SW 1271 (cell line): ENCODE measurements around the gene CAPN13.

Experiments used
- DNase-seq, 2 experiments: peaks; one replicate each; lab custom pipeline; 2025; lab: John Stamatoyannopoulos, UW

Gene CAPN13

DNA sequence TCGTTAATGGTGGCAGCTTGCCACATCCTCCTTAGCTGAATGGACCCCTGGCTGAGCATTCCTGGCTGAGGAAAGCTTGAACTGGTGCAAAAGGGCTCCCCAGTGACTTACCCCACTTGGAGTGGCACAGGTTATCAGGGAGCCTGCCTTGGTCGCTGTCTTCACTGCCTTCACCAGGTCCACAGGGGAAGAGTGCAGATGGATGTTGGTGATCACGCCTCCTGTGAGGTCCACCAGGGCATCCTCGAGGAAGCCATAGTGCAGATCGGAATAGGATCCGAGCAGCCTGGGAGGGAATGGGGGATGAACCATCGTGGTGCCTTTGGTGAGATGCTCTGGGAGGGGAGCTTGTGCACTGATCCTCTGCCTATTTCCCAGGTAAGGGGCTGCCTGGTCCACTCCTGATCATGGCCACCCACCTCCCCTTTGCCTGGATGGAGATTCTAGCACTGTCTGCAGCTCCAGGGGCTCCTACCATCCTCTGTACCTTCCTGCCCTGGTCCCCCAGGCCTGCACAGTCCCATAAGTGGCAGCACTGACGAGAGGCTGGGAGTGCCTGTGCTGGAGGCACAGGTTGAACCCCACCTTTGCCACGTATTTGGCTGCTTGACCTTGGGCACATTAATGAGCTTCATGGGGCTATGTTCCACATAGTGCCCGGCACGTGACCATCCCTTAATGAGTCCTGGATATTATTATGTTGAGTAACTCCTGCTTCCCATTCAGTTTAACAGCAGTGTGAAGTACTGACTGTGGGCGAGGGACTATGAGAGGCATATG, 43.0 kb downstream of the CAPN13 start:
- DNase-seq, result no peak

DNA sequence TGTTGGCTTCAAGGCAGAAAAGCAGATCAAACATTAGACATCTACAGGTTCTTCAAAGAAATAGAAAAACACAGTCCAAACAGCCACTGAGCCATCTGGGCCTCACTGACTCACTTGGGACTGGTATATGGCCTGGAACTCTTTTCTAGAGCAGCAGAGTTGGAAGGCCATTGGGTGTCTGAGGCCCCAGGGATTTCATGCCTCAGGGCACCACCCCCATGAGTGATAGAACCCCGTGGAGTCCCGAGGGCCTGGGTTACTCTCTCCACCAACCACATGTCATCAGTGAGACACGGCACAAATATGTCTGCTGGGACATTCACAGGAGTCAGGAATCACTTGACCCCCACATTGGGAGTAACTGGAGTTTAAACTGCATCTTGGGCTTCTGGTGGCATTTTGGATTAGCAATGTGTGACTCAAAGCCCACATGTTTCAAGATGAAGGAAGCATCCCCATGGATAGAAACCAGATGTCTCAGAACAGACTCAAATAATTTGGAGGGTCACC, 44.0 kb downstream of the CAPN13 start:
- DNase-seq, result no peak

DNA sequence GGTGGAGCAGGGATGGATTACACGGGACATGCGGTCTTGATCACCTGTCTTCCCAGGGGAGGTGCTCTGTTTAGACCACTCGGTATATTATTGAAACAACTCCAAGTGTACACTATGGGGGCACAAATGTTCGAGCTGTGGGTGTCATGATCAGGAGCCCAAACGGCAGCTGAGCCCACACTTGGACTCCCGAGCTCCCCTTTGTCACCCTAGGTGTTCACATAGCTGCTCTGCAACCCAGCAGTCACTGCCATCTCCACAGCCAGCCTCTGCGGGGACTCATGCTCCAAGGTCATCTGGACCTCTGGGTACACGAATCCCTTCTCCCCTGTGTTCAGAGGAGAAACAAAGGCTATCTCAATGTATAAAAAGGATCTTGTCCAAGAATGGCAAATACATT, 46.0 kb downstream of the CAPN13 start:
- DNase-seq, result no peak

DNA sequence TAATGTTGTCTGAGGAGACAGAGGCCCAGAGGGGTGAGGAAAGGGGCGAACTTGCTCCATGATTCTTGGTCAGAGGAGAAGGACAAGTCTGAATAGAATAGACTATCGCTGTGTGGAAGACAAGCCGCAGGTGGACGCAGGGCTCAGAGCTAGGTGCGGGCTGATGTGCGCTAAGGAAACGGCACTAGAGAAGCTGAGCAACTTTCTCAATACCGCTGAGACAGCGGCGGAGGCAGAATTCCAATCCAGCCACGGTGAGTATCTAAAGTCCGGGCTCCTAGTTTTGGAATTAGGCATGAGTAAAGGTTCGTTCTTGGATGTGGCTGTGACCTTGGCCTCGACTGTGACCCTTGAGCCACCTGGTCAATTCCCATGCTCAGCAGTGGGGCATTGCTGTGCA, 47.8 kb downstream of the CAPN13 start:
- DNase-seq, result no peak

DNA sequence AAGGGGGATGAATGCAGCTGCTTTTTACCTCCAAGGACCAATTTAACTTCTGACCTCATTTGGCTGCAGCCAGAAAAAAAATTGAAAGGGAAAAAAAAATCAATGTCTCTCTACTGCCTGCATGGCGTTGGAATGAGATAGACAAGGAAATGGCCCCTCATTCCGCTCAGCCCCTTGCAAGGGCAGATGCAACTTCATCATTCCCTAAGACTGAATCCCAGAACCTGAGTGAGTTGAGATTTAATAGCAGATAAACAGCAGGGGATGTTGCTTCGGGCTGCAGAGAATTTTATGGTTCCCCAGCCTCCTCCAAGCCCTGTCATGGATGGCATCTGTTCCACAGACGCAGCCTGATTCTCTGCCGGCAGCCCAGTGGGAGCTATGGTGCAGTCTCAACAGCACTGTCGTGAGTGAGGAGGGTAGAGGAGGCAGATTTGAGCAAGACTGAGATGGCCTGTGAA, 49.0 kb downstream of the CAPN13 start:
- DNase-seq, result no peak

DNA sequence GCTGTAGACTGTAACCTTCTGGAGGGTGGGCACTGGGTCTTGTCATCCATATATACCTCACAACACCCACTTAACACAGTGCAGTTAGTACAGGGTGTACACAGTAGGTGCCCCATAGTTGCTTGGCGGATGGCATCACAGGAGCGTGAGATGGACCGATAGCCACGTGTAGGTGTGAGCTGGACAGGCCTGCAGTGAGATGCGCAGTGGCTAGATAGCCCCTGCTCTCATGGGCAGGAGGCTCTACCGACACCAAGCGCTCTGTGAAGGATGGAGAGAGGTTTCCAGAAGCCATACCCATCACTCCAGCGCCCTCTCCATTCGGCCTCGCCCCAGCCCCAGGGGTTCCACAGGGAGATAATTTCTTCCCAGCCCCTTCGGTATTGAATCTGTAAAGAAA, 49.5 kb downstream of the CAPN13 start:
- no peak for DNase-seq

DNA sequence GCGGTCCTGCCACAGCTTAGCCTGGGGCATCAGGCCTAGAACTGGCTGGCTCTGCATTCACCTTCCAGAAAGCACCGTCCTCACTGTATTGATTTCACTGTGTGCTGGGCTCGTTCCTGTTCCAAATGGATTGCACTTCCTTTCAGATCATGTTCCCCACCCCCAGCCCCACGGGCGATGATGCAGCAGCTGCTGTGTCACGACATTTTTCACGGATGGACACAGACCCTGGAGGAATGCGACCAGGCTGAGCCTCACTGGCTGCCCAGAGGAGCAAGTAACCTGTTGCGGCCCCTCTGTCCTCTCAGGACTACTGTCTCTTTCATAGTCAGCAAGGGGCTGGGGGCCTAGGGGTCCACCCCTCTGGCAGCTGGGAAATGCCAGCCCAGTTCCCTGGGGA, 50.3 kb downstream of the CAPN13 start:
- no peak for DNase-seq

DNA sequence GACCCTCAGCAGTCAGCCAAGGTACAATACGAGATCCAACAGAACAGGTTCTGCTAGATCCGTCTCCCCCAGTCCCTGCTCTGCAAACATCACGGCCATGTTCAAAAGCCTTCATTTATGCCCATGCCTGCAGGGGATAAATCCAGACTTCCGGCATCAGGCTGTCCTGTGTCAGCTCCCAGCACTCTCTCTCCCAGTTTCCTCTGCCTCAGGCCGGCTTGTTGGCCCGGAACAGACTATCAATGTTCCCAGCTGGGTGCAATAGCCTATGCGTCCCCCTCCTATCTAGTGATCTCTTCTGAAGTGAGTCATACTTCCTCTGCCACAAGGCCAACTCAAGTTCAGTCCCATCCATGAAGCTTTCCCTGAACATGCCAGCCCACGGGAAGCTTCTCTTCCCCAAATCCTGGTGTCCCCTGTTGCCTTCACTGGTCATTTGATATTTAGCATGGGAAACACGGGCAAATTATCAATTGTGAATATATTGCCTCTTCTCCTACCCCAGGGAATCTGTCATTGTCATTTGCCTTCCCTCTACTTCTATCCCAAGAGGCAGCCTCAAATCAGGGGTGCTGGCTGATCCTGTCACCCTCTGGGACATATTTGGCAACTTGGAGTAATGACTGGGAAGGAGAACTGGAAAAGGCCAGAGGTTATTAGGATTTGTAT, 51.1 kb downstream of the CAPN13 start:
- no peak for DNase-seq

DNA sequence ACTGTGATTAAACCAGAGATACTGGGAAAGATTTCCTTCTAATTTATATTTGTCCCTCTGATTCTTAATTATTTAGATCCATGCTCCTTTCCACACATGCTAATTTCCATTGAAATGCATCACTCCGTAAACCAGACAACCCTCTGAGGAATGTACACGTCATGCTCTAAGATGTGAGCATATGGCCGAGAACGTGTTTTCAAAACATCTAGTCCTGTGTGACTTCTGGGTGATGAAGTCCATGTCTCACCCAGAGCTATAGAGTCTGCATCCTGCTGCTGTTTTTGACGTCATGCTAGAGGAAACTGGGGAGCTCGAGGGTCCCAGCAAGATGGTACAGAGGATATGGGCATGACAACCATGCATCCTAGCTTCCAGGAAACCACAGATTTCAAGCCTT, 53.6 kb downstream of the CAPN13 start:
- no peak for DNase-seq

DNA sequence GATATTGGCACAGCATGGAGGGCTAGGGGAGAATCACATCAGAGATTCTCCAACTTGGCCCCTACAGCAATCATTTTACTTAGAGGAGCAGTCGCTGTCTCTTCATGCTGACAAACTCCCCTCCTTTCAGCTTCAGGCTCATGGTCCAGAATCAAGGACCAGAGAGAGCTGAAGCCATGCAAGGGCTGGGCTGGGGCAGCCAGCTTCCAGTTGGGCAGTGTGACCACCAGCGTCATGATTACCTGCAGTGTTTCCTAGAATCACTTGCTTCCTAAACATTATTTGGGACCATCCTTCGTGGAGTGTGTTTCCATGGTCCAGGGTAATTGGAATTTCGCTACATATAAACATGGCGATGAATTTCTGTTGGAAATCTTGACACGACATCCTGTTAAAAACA, 54.4 kb downstream of the CAPN13 start:
- no peak for DNase-seq

DNA sequence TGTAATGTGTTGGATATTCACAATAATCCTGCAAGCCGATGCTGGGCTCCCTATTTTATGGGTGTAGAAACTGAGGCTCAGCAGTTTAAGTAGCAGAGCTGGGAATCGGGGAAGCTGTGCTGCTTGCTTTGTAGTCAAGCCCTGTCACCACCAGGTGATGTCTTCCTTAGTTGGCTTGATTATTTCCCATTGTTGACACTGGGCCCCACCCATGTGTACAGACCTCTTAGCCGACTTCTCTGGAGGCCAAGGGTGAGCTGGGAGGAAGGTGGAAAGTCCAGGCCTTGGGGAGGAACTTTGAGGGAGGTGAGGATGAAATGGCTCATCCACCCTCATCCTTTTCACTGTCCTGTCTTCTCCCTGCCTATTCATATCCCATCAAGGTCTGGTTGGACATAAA, 60.0 kb downstream of the CAPN13 start:
- no peak for DNase-seq

DNA sequence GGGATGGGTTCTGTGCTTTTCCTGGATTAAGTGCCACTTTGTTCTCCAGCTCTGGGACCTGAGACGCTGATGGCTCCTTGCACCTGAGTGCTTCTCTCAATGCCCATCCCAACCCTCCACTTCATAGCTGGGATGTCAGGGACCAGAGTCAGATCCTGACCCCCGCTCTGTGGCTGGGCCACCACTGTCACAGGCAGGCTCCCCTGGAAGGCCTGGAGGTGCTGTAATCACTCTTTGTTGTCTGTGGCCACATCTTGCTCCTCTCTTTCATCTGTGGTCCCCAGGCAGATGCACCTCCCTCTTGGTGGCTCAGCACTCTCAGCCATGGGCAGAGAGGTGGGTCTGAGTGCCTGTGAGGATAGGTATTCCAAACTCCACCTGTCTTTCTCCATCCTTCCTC, 62.4 kb downstream of the CAPN13 start:
- no peak for DNase-seq

DNA sequence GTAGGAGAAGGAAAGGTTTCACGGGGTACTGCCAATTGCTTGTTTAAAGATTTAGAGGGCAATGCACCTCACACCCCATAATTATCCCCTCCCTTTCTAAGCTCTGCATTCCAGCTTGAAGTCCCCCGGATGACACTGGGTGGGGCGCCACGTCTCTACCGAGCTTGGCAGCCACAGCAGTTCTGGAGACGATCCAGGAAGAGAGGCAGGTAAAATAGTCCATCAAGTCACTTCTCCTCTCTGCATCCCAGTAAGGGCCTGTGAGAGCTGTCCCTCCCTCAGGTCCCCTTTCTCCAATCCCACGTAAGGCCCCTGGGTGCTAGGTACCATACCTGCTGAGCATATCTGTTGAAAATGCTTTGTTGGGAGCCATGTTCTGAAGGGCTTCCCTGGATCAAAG, 65.7 kb downstream of the CAPN13 start:
- DNase-seq, result no peak

DNA sequence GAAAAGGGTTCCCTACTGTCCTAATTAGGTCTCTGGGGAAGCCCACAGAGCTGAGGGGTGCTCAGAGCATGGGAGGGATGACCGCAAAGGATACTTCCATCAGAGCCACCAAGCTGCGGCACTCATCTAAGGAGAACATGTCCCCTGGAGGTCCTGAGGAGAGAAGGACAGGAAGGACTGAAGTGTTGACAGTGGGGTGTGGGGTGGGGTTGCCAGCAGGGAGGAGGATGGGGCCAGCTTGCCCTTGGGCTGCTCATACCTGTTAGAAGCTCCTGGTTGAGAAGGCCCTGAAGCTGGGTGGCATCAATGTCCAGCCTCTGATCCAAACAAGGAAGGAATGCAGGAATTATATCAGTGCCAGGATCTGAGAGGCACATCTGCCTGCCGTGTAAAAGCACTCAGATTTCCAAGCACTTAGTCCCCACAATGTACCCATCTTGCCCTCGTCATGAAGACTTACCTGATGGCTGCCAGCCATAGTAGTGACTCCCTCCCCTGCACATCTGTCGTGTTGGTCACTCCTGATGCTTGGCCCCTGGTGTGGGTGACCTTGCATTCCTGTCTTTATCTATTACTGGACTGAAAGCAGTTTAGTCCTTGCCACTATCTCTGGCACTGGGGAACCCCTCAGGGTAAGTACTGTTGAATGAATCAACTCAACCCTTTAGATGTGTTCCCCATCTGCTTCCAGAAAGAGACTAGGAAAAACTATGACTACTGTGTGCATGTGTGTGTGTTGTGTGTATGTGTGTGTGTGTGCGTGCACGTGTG, 68.9 kb downstream of the CAPN13 start:
- DNase-seq, result no peak

DNA sequence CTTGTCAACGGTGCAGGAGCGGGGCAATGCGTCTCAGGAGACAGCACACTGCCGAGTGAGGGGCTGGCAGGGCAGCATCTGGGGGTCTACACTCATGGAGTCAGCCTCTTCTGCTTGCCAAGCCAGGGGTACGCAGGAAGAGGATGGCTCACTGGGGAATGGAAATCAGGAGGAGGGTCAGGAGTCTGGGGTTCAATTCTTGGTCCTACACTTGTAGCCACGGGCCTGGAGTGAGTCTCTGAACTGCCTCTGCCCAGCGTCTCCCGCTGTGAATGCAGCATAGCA, 70.0 kb downstream of the CAPN13 start:
- no peak for DNase-seq

DNA sequence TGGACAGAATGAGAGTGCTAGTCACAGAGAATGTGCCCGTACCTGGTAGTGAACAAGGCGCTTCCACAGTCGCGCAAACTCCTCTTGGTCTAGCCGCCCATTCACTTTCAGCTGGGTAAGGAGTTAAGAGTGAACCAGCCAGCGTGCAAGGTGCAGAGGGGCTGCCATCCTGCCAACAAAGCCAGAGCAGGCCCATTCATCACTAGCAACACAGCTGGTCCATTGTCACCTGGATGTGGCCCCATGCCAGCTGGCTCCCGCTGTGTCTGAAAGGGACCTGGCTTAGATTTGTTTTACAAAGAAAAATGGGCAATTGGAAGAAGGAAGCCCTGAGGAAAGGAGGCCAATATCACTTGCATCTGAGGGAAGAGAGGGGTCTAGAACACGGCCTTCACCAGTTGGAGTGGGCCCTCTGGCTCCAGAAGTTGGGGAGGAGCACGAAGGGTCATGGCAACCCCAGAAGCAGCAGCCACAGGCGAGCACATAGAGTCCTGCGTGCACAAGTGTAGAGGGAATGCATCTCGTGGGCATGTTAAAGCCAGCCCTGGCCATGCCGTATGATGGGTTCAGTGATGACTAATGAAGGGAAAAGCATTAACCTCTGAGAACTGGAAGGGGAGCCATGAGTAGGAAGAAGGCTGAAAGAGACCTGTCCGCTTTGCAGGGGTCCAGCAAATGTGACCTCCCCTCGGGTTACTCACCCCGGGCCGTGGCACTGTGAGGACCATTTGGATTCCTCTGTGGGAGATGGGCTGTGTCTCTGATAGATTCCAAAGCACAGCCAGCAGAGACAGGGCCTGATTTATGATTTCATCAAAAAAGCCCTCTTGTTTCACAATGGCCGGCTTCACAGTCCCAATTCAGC, 70.6 kb downstream of the CAPN13 start:
- no peak for DNase-seq

DNA sequence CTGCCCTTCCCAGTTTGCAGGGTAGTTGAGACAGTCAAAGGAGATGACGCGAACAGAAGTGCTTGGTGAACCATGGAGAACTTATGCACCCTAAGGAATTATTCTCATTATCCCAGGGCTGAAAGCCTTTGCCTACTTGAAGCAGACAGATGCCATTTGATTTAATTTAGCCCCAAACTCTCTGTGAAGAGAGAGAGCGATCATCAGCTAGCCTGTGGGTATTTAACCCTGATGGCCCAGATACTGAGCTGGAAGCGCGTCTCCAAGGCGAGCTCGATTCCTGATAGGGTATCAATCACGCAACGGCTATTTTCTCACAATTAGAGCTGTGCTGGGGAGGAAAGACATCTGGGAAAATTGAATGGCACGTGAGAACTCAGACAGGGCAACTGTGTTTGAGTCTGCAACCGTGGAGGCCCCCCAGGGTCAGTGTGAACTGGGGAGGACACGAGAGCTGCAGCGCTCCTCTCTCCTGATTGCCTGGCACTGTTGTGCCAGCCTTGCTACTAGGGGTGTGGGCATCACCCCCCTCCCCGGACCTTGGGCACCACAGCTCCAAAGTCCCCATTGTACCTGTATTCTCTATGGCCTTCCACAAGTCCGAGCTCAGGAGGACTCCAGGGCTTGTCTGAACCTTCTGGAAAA, 73.2 kb downstream of the CAPN13 start:
- no peak for DNase-seq

DNA sequence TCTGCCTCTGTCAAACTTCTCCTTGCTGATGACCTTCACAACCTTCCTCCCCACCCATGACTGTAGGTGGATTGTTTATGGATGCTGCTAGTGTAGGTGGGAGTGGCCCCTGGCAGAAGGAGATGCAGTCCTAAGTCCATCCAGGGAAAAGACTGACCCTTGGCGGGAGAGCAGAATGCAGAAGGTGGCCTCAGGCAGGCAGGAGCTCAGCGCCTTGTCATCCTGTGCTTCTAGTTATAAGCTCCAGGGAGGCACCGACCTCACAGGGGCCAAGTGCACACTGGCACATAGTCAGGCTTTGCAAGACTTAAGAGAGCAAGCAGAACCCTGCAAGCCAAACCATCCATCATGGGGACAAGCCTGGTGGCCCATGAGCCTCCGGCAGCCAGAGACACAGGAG, 74.4 kb downstream of the CAPN13 start:
- no peak for DNase-seq

DNA sequence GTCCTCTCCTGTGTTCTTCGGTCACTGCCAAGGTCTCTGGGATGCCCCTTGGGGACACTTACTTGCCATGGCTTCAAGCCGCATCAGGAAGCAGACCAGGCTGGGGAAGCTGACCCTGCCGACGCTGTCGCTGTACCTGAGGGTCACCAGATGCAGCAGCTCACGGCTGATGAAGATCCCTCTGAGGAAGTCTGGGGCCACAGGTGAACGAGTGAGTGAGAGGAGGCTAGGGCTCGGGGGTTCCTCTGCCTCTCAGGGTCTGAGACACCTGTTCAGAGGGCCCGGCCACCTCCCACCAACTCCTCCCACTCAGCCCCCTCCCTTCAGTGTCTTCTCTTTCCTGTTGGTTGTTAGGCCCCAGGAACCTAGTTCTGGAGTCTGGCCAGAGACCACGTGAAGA, 74.9 kb downstream of the CAPN13 start:
- DNase-seq, result no peak

DNA sequence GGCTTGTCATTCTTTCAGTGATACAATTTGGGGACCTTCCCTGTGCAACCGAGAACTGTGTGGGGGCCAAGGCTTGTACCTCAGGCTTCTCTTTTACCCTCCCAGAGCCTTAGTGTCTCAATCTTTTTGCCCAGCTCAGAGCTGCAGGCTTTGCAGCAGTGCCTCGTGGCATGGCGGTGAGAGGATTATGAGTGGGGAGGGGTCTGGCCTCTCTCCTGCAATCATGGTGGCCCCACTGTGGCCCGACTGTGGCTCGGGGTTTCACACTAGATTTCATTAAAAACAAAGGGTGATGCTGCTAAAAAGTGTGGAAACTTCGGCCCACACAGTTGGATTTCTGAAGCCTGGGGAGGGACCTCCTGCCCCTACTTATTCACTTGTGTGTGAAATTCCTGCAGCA, 75.5 kb downstream of the CAPN13 start:
- DNase-seq, result no peak
